ENCODE measurements around the gene GIT1.
"Not testable (repeated sequence)": the region's sequence is repeated elsewhere in the genome, so short reads cannot be mapped to it uniquely, and the experiment has no call there.

GIT1 gene

GRCh38 chr17:29567554-29568330 lies 21.7 kb downstream of the GIT1 start:
- peak in 1 of 2 experiments; percentile 22 for DNase-seq

GRCh38 chr17:29567304-29567553 lies 22.2 kb downstream of the GIT1 start:
- DNase-seq, result no peak

- DNase-seq, result peak; percentile 17 to 42
These were observed 22.8 kb downstream of the GIT1 start, which contains the start of gene ABHD15 for GRCh38 chr17:29566473-29567303. ABHD15 (minus strand) TSS chr17:29567037; CDS start chr17:29566966, 71 bp downstream.

GRCh38 chr17:29565643-29566472 lies 23.6 kb downstream of the GIT1 start:
- peak; percentile 38 to 69 for DNase-seq

- no peak for DNase-seq
These were observed 25.6 kb downstream of the GIT1 start for GRCh38 chr17:29563816-29564215.

- DNase-seq, result no peak
These were observed 26.8 kb downstream of the GIT1 start for GRCh38 chr17:29562615-29563014.

GRCh38 chr17:29561554-29562517 lies 27.6 kb downstream of the GIT1 start:
- no peak for DNase-seq

GRCh38 chr17:29560316-29560715 lies 29.1 kb downstream of the GIT1 start:
- no peak for DNase-seq

GRCh38 chr17:29559640-29560039 lies 29.8 kb downstream of the GIT1 start:
- DNase-seq, result peak in 1 of 2 experiments; percentile 1

GRCh38 chr17:29558139-29558538 lies 31.3 kb downstream of the GIT1 start:
- not testable (repeated sequence) for DNase-seq

- no peak for DNase-seq
These were observed 31.7 kb downstream of the GIT1 start for GRCh38 chr17:29557739-29558116.

GRCh38 chr17:29557085-29557738 lies 32.2 kb downstream of the GIT1 start:
- DNase-seq, result no peak

GRCh38 chr17:29555840-29556239 lies 33.6 kb downstream of the GIT1 start:
- no peak for DNase-seq

- peak in 1 of 2 experiments; percentile 31 for DNase-seq
These were observed 40.1 kb downstream of the GIT1 start for GRCh38 chr17:29549177-29549923.

- DNase-seq, result no peak
These were observed 42.6 kb downstream of the GIT1 start for GRCh38 chr17:29546830-29547229.

GRCh38 chr17:29546085-29546484 lies 43.4 kb downstream of the GIT1 start:
- no peak for DNase-seq

- no peak for DNase-seq
These were observed 45.4 kb downstream of the GIT1 start for GRCh38 chr17:29544066-29544465.

- no peak for DNase-seq
These were observed 55.5 kb downstream of the GIT1 start for GRCh38 chr17:29533976-29534375.

GRCh38 chr17:29526322-29526721 lies 63.1 kb downstream of the GIT1 start:
- no peak for DNase-seq

- no peak for DNase-seq
These were observed 64.8 kb downstream of the GIT1 start for GRCh38 chr17:29524692-29525091.

Measured in NCI-H2081 (cell line).